ENCODE data around the gene CDH11.

- no peak for TF ChIP-seq CTCF (IDR thresholded peaks at IDR 0.05)
- no peak for TF ChIP-seq POLR2A (IDR thresholded peaks at IDR 0.05; ENCODE audit: low read depth)
- no peak for TF ChIP-seq POLR2AphosphoS5 (IDR thresholded peaks at IDR 0.05)
These were observed 214.0 kb downstream of the CDH11 start for GRCh38 chr16:64907844-64908243.
